Caki2 (cell line): ENCODE measurements around the gene NPAS3. TPM values are rescaled to one million over a fixed set of nuclear protein-coding genes. Genes with fewer than 3 reads are reported as not detected.

Source experiments
- DNase-seq: peaks from one replicate; pipeline ENCODE4 v3.0.0-alpha.2; 2015; ENCODE audit warnings: low read depth
- in situ Hi-C: cut with HindIII; loops from 2 replicates; pipeline ENCODE4 v1.10.0; 2016; ENCODE audit warnings: low sequenced_read_pairs, low pct_unique_long_range_greater_than_20kb, mixed read lengths
- total RNA-seq: library from RNA; depleted of rRNA; stranded (reverse); fragments of >200 nt; shearing (Covaris generic); gene quantifications from 2 replicates; pipeline ENCODE4 v1.2.3, GENCODE V29; 2014; ENCODE audit warnings: low replicate concordance

NPAS3 gene
- total RNA-seq, 1 experiment from 2014 or later: 8.1 TPM

GRCh38 chr14:33491112-33491511 is 552.4 kb downstream of the NPAS3 start:
- DNase-seq: no peak
- in situ Hi-C loops: no loop called here

- in situ Hi-C loops: no loop called here
- no peak for DNase-seq
Measured at GRCh38 chr14:33492491-33492890, 553.8 kb downstream of the NPAS3 start.

DNA sequence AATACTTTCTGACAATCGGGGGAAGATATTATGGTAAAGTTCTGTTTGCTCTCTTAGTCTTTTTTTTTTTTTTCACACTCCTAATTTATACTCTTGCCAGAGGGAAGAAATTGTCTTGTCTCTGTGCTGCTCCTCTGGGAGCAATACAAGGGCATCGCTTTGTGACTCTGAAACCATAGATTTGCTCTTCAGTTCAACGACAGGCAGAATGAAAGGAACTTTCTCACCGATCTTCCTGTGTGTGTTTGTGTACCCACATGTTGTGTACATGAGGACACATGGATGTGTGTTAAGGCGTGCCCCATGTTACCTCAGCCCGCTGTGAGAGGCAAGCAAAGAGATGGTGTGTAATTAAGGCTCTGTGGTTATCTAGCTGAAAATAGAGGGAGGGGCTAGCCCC is 554.6 kb downstream of the NPAS3 start:
- DNase-seq: no peak
- in situ Hi-C loops: no loop called here

DNA sequence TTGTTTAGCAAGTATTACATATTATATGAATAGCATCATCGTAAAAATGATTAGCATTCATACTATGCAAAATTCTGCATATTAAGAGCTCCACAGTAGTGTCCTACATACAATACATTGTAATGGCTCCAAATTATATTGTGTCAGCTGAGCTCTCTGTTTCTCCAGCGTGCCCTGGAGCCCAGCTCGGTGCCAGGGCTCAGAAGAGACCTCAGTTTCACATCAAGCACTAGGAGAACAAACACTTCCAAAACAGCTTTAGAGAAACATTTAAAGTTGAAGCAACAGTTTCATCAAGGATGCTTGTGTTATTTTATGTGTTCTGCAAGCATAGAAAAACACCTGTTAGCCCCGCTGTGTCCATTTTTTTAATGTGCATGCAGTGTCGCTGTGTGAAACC is 555.3 kb downstream of the NPAS3 start:
- no peak for DNase-seq
- in situ Hi-C loops: no loop called here

- in situ Hi-C loops: no loop called here
- DNase-seq: no peak
Measured at GRCh38 chr14:33499687-33500086, 561.0 kb downstream of the NPAS3 start.

DNA sequence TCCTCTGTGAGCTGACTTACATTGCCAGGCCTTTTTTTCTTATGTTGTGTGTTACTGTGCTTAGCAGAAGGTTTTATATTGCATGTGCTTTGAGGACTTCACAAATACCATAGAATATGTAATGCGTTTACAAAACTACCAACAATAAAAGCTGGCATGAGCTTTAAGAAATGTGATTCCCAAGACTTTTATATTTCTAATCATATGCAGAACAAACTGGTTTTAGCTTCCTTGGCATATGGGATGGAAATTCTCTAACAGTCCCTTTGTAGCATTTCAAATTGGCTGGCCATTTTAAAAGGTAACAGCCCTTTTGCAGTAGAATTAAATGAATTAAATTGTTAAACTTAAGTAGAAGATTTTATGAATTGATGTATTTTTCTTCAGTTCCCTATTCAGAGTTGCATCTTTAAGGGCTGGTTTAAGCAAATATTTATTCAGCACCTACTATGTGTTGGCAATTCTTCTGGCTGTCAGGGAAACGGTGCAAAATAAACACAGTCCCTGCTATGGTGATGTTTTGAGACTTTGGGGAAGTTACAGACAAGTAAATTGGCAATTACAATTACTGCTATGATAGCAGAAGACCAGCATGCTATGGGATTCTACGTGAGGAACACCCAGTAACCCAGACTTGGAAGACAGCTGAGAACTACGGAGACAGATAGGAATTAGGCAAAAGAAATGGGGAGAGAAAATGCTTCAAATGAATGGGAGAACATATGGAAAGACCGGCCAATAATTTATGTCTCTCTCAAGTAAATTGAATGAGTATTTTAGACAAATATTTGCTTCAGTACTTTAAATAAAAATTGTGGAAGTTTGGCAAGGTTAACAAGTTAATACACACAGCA is 565.8 kb downstream of the NPAS3 start:
- DNase-seq: no peak
- in situ Hi-C loops: no loop called here

GRCh38 chr14:33505266-33505962 is 566.7 kb downstream of the NPAS3 start:
- in situ Hi-C loops: no loop called here

GRCh38 chr14:33505963-33506329 is 567.3 kb downstream of the NPAS3 start:
- in situ Hi-C loops: no loop called here
- no peak for DNase-seq

More at GRCh38 chr14:33505266-33505962, 566.7 kb downstream of the NPAS3 start:
- no peak for DNase-seq

- in situ Hi-C loops: no loop called here
- no peak for DNase-seq
Measured at GRCh38 chr14:33508126-33509062, 569.7 kb downstream of the NPAS3 start.

DNA sequence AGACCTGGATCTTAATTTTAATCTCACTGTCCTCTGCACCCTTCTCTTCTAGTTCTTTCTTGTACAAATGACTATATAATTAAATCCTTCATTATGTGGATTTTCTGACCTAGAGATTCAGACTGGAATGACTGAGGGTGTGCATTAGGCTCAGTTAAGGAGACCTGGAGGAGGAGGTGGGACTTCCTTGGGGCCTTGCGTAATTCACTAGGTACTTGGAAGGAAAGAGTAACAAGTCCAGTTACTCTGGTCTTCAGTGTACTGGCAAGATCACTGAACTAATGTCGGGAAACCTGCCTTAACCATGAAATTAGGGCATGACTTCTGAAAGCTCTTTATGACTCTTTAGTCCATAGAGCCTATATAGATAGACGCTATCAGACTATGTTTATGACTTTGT is 570.8 kb downstream of the NPAS3 start:
- in situ Hi-C loops: no loop called here
- DNase-seq: no peak

DNA sequence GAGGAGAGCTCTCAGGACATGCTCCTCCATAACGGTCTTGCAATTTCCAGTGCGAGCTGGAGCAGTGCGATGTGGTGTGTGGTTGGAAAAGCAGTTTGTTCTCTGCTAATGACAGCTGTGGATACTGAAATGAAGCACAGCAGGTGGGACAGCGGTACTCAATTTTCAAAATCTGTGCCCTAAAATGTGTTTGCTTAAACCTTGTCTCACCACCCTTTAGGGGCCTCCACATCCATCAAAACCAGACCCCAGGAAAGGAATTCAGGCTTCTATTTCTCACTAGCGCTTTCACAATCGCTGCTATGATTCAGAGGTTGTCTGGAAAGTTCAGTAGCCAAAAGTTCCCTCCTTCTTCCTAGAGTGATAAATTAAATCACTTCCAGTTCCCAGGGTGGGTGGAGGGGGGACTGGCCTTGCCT is 571.4 kb downstream of the NPAS3 start:
- in situ Hi-C loops: no loop called here
- no peak for DNase-seq

GRCh38 chr14:33510991-33511390 is 572.3 kb downstream of the NPAS3 start:
- DNase-seq: no peak
- in situ Hi-C loops: no loop called here

GRCh38 chr14:33511851-33512640 is 573.4 kb downstream of the NPAS3 start:
- in situ Hi-C loops: no loop called here
- DNase-seq: no peak

DNA sequence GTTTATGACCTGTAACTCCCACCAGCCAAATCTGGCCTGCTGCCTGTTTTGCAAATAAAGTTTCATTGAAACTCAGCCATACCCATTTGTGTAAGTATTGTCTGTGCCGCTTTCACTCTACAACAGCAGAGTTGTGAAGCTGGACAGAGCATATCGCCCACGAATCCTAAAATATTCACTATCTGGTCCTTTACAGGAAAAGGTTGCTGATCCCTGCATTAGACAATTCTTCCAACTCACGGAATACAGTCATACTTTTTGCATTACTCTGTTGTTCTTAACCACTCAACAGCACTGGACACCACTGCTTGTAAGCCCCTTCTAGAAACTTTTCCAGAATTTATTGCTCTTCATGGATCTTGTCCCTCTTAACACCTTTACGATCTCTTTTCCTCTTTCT is 576.8 kb downstream of the NPAS3 start:
- no peak for DNase-seq
- in situ Hi-C loops: no loop called here

- DNase-seq: no peak
Measured at GRCh38 chr14:33515899-33516298, 577.2 kb downstream of the NPAS3 start.

GRCh38 chr14:33516898-33517436 is 578.3 kb downstream of the NPAS3 start:
- DNase-seq: no peak
- in situ Hi-C loops: no loop called here

More at GRCh38 chr14:33515899-33516298, 577.2 kb downstream of the NPAS3 start:
- in situ Hi-C loops: no loop called here

- DNase-seq: no peak
- in situ Hi-C loops: no loop called here
Measured at GRCh38 chr14:33521192-33521591, 582.5 kb downstream of the NPAS3 start.

DNA sequence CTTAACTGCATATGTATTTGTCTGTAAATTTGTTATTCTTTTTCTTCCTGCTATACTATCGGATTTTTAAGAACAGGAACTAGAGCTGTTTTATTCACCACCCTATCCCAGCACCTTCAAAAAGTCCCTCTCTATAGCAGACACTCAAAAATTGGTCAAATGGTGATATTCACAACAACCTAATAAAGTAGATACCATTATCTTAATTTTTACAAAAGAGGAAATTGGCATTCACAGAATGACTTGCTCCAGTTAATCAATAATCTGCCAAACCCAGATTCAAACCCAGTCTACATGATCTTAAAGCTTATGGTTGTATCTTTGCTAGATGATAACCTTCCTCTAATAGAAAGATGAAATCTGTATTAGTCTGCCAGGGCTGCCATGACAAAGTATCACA is 585.6 kb downstream of the NPAS3 start:
- in situ Hi-C loops: no loop called here

More for the DNA sequence above, 585.6 kb downstream of the NPAS3 start:
- no peak for DNase-seq
